Ectodermal cell (in vitro differentiated cells): Measurements from ENCODE around the gene SLC23A2.
"Not testable (repeated sequence)": the region's sequence is repeated elsewhere in the genome, so short reads cannot be mapped to it uniquely, and the experiment has no call there.

Experiments used
- H3K27ac ChIP-seq: 2 replicates; pipeline ENCODE4 v1.7.0; 2013; ENCODE audit warnings: mild to moderate bottlenecking, low read depth, low read length; ENCODE audit not compliant: insufficient read depth, poor library complexity, severe bottlenecking
- H3K27me3 ChIP-seq: 2 replicates; pipeline ENCODE4 v1.7.0; 2013; ENCODE audit warnings: mild to moderate bottlenecking, low read length; ENCODE audit not compliant: insufficient read depth, control insufficient read depth, poor library complexity, severe bottlenecking
- H3K36me3 ChIP-seq: one replicate; pipeline ENCODE4 v1.7.0; 2013; ENCODE audit warnings: low read length; ENCODE audit not compliant: control insufficient read depth, insufficient read depth
- H3K4me1 ChIP-seq: one replicate; pipeline ENCODE4 v1.7.0; 2013; ENCODE audit warnings: low read length; ENCODE audit not compliant: control insufficient read depth, insufficient read depth
- H3K4me3 ChIP-seq: 2 replicates; pipeline ENCODE4 v1.7.0; 2013; ENCODE audit warnings: low read depth, low read length, control low read depth; ENCODE audit not compliant: insufficient read depth
- H3K9me3 ChIP-seq: 2 replicates; pipeline ENCODE4 v1.7.0; 2013; ENCODE audit warnings: mild to moderate bottlenecking, low read length, moderate library complexity; ENCODE audit not compliant: control insufficient read depth
- WGBS, 2 experiments: methylation state at CpG; one replicate each; pipeline ENCODE4 v1.1.7; 2013; ENCODE audit warnings: missing lambda C conversion rate in 2 of 2; 5-methylcytosine and 5-hydroxymethylcytosine counted together

Gene SLC23A2

GRCh38 chr20:4883051-4883450, 118.3 kb downstream of the SLC23A2 start:
- 84 to 90% methylated on average over 3 of the region's 3 CpGs for WGBS, 2 experiments
- no peaks in the 10 kb centered on the region for H3K4me1 ChIP-seq
- H3K27me3 ChIP-seq, result no peaks in the 10 kb centered on the region
- no peaks in the 10 kb centered on the region for H3K9me3 ChIP-seq
- no peaks in the 10 kb centered on the region for H3K36me3 ChIP-seq
- no peak overlapping the region for H3K27ac ChIP-seq
- no peak overlapping the region for H3K4me3 ChIP-seq

- Histone ChIP-seq H3K27me3 (no peaks in the 10 kb centered on the region), H3K36me3 (no peaks in the 10 kb centered on the region), H3K27ac (no peak overlapping the region), H3K4me3 (no peak overlapping the region), H3K4me1 (no peaks in the 10 kb centered on the region), H3K9me3 (no peaks in the 10 kb centered on the region)
- WGBS, 2 experiments, result 93% methylated on average over 9 of the region's 9 CpGs
These were observed 120.1 kb downstream of the SLC23A2 start for GRCh38 chr20:4881006-4881730.

- WGBS, 2 experiments, result 77% methylated on average over 5 of the region's 5 CpGs
- H3K27ac ChIP-seq, result no peak overlapping the region
- H3K36me3 ChIP-seq, result no peaks in the 10 kb centered on the region
- H3K9me3 ChIP-seq, result no peaks in the 10 kb centered on the region
- H3K4me3 ChIP-seq, result no peak overlapping the region
- no peaks in the 10 kb centered on the region for H3K4me1 ChIP-seq
- H3K27me3 ChIP-seq, result no peaks in the 10 kb centered on the region
These were observed 121.3 kb downstream of the SLC23A2 start for GRCh38 chr20:4880051-4880450.

- not testable (repeated sequence) for H3K27ac ChIP-seq, H3K4me3 ChIP-seq, H3K9me3 ChIP-seq, H3K27me3 ChIP-seq, H3K4me1 ChIP-seq, H3K36me3 ChIP-seq
- WGBS, 2 experiments, result 86 to 92% methylated on average over 5 of the region's 5 CpGs
These were observed 123.2 kb downstream of the SLC23A2 start for GRCh38 chr20:4878099-4878498.

GRCh38 chr20:4876731-4877130, 124.6 kb downstream of the SLC23A2 start:
- no peak overlapping the region for H3K4me3 ChIP-seq
- no peaks in the 10 kb centered on the region for H3K36me3 ChIP-seq
- whole genome bisulfite sequencing, 2 experiments, result 97 to 99% methylated on average over 4 of the region's 5 CpGs
- H3K4me1 ChIP-seq, result no peaks in the 10 kb centered on the region
- no peaks in the 10 kb centered on the region for H3K27me3 ChIP-seq
- no peak overlapping the region for H3K27ac ChIP-seq
- H3K9me3 ChIP-seq, result no peaks in the 10 kb centered on the region

GRCh38 chr20:4876301-4876700, 125.0 kb downstream of the SLC23A2 start:
- Histone ChIP-seq H3K27ac (no peak overlapping the region), H3K36me3 (no peaks in the 10 kb centered on the region), H3K27me3 (no peaks in the 10 kb centered on the region), H3K4me3 (no peak overlapping the region), H3K9me3 (no peaks in the 10 kb centered on the region), H3K4me1 (no peaks in the 10 kb centered on the region)
- WGBS, 2 experiments, result 95% methylated on average over 3 to 4 of the region's 4 CpGs

GRCh38 chr20:4875578-4876067, 125.7 kb downstream of the SLC23A2 start:
- Histone ChIP-seq H3K27ac (no peak overlapping the region), H3K4me3 (no peak overlapping the region), H3K4me1 (no peaks in the 10 kb centered on the region), H3K36me3 (no peaks in the 10 kb centered on the region), H3K27me3 (no peaks in the 10 kb centered on the region), H3K9me3 (no peaks in the 10 kb centered on the region)
- WGBS, 2 experiments, result 95 to 97% methylated on average over 16 of the region's 16 CpGs

- Histone ChIP-seq H3K9me3 (no peaks in the 10 kb centered on the region), H3K4me3 (no peak overlapping the region), H3K36me3 (no peaks in the 10 kb centered on the region), H3K27ac (no peak overlapping the region), H3K4me1 (no peaks in the 10 kb centered on the region), H3K27me3 (no peaks in the 10 kb centered on the region)
- WGBS, 2 experiments, result 95 to 97% methylated on average over 2 of the region's 2 CpGs
These were observed 127.9 kb downstream of the SLC23A2 start for GRCh38 chr20:4873396-4873795.

GRCh38 chr20:4871486-4871885, 129.8 kb downstream of the SLC23A2 start:
- no peak overlapping the region for H3K4me3 ChIP-seq
- H3K27me3 ChIP-seq, result no peaks in the 10 kb centered on the region
- no peaks in the 10 kb centered on the region for H3K9me3 ChIP-seq
- WGBS, 2 experiments, result 91 to 96% methylated on average over 6 of the region's 6 CpGs
- H3K36me3 ChIP-seq, result no peaks in the 10 kb centered on the region
- no peaks in the 10 kb centered on the region for H3K4me1 ChIP-seq
- no peak overlapping the region for H3K27ac ChIP-seq

- Histone ChIP-seq H3K36me3 (no peaks in the 10 kb centered on the region), H3K9me3 (no peaks in the 10 kb centered on the region), H3K27ac (no peak overlapping the region), H3K4me1 (no peaks in the 10 kb centered on the region), H3K4me3 (no peak overlapping the region), H3K27me3 (no peaks in the 10 kb centered on the region)
- WGBS, 2 experiments, result 91 to 94% methylated on average over 5 of the region's 5 CpGs
These were observed 130.4 kb downstream of the SLC23A2 start for GRCh38 chr20:4870906-4871305.
